Activated CD8-positive, alpha-beta memory T cell treated with anti-CD3 and anti-CD28 coated beads for 48 hours (primary cell): ENCODE results near the gene MYBPC2.

Experiments used
- DNase-seq, 3 experiments: peaks; one replicate each; pipeline ENCODE4 v3.0.0-alpha.2; 2020; ENCODE audit warnings: low read depth in 2 of 3, low spot score in 2 of 3

MYBPC2 gene

GRCh38 chr19:50496189-50497021, 63.7 kb downstream of the MYBPC2 start:
- DNase-seq, result no peak

GRCh38 chr19:50497022-50497405, 64.3 kb downstream of the MYBPC2 start:
- DNase-seq, result no peak

- DNase-seq, result no peak
Observed at GRCh38 chr19:50498219-50499056, 65.7 kb downstream of the MYBPC2 start.

GRCh38 chr19:50500060-50500752, 67.5 kb downstream of the MYBPC2 start:
- no peak for DNase-seq

GRCh38 chr19:50500753-50501151, 68.1 kb downstream of the MYBPC2 start:
- no peak for DNase-seq

- no peak for DNase-seq
Observed at GRCh38 chr19:50501186-50501567, 68.5 kb downstream of the MYBPC2 start.

GRCh38 chr19:50501568-50502475, 69.1 kb downstream of the MYBPC2 start:
- DNase-seq, result no peak

GRCh38 chr19:50505856-50506611, 73.3 kb downstream of the MYBPC2 start:
- DNase-seq, result no peak

- DNase-seq, result no peak
Observed at GRCh38 chr19:50506700-50507099, 74.0 kb downstream of the MYBPC2 start.

- no peak for DNase-seq
Observed at GRCh38 chr19:50507376-50507775, 74.7 kb downstream of the MYBPC2 start.

GRCh38 chr19:50508843-50509190, 76.1 kb downstream of the MYBPC2 start:
- DNase-seq, result no peak

GRCh38 chr19:50509366-50509765, 76.7 kb downstream of the MYBPC2 start:
- DNase-seq, result no peak

GRCh38 chr19:50510121-50510670, 77.5 kb downstream of the MYBPC2 start:
- no peak for DNase-seq

GRCh38 chr19:50510700-50511068, 78.0 kb downstream of the MYBPC2 start:
- no peak for DNase-seq

GRCh38 chr19:50511069-50511822, 78.6 kb downstream of the MYBPC2 start, which contains the start of gene JOSD2:
JOSD2 (minus strand) TSS chr19:50511191; CDS start chr19:50510431, 760 bp downstream.
- DNase-seq, result peak; percentile 84 to 91 (median 88)

- no peak for DNase-seq
Observed at GRCh38 chr19:50512112-50512998, 79.7 kb downstream of the MYBPC2 start.

GRCh38 chr19:50512999-50513745, 80.5 kb downstream of the MYBPC2 start:
- DNase-seq, result no peak
